ENCODE data around the gene SLC24A3. TPM values are rescaled to one million over a fixed set of nuclear protein-coding genes. Genes with fewer than 3 reads are reported as not detected.
A peak's percentile ranks its signal among the peaks of the same experiment; 100 is the strongest.

The SLC24A3 gene
- total RNA-seq, 6 experiments from 2014 or later = not detected

GRCh38 chr20:19497064-19497463 lies 284.6 kb downstream of the SLC24A3 start:
- Mint-ChIP-seq H3K4me1 (ENCODE audit: low read depth) (peaks cover 35% of the 10 kb centered on the region), H3K9me3 (no peaks in the 10 kb centered on the region; the same call in 1 of the 2 replicates), H3K27ac (peak overlapping the region; percentile 93), H3K36me3 (ENCODE audit: low read depth) (peaks cover 5% of the 10 kb centered on the region; the same call in 1 of the 2 replicates), H3K4me3 (no peak overlapping the region), H3K27me3 (ENCODE audit: insufficient read depth) (no peaks in the 10 kb centered on the region)
- TF ChIP-seq CTCF (IDR thresholded peaks at IDR 0.05) = no peak
- DNase-seq = peak; percentile 54

GRCh38 chr20:19498756-19499155 lies 286.3 kb downstream of the SLC24A3 start:
- H3K36me3 Mint-ChIP-seq (ENCODE audit: low read depth) = peaks cover 5% of the 10 kb centered on the region; the same call in 1 of the 2 replicates
- H3K27ac Mint-ChIP-seq = no peak overlapping the region
- DNase-seq = no peak
- H3K4me3 Mint-ChIP-seq = no peak overlapping the region
- no peaks in the 10 kb centered on the region for H3K27me3 Mint-ChIP-seq (ENCODE audit: insufficient read depth)
- H3K9me3 Mint-ChIP-seq = no peaks in the 10 kb centered on the region; the same call in 1 of the 2 replicates
- H3K4me1 Mint-ChIP-seq (ENCODE audit: low read depth) = peaks cover 31% of the 10 kb centered on the region
- no peak for TF ChIP-seq CTCF (IDR thresholded peaks at IDR 0.05)

GRCh38 chr20:19501476-19502115 lies 289.2 kb downstream of the SLC24A3 start:
- no peak for TF ChIP-seq CTCF (IDR thresholded peaks at IDR 0.05)
- Mint-ChIP-seq H3K36me3 (ENCODE audit: low read depth) (peaks cover 5% of the 10 kb centered on the region; the same call in 1 of the 2 replicates), H3K4me1 (ENCODE audit: low read depth) (peaks cover 18% of the 10 kb centered on the region), H3K27ac (no peak overlapping the region), H3K9me3 (no peaks in the 10 kb centered on the region; the same call in 1 of the 2 replicates), H3K4me3 (no peak overlapping the region), H3K27me3 (ENCODE audit: insufficient read depth) (no peaks in the 10 kb centered on the region)
- no peak for DNase-seq

GRCh38 chr20:19502169-19502568 lies 289.7 kb downstream of the SLC24A3 start:
- Mint-ChIP-seq H3K27me3 (ENCODE audit: insufficient read depth) (no peaks in the 10 kb centered on the region), H3K27ac (no peak overlapping the region), H3K9me3 (no peaks in the 10 kb centered on the region; the same call in 1 of the 2 replicates), H3K4me3 (no peak overlapping the region), H3K4me1 (ENCODE audit: low read depth) (peaks cover 12% of the 10 kb centered on the region), H3K36me3 (ENCODE audit: low read depth) (peaks cover 5% of the 10 kb centered on the region; the same call in 1 of the 2 replicates)
- TF ChIP-seq CTCF (IDR thresholded peaks at IDR 0.05) = no peak
- no peak for DNase-seq

GRCh38 chr20:19504251-19504650 lies 291.8 kb downstream of the SLC24A3 start:
- Mint-ChIP-seq H3K4me3 (no peak overlapping the region), H3K4me1 (ENCODE audit: low read depth) (no peaks in the 10 kb centered on the region), H3K9me3 (peaks cover 10% of the 10 kb centered on the region), H3K36me3 (ENCODE audit: low read depth) (no peaks in the 10 kb centered on the region), H3K27me3 (ENCODE audit: insufficient read depth) (peaks cover 9% of the 10 kb centered on the region), H3K27ac (no peak overlapping the region)
- no peak for TF ChIP-seq CTCF (IDR thresholded peaks at IDR 0.05)
- no peak for DNase-seq
